ENCODE measurements around the gene NUP88. TPM values are rescaled to one million over a fixed set of nuclear protein-coding genes. Genes with fewer than 3 reads are reported as not detected.

NUP88 gene
- total RNA-seq, 1 donor from 2014 or later = 40.4 TPM

GRCh38 chr17:5429191-5429887 lies 9.9 kb upstream of the NUP88 start:
- TF ChIP-seq CTCF (IDR thresholded peaks at IDR 0.05) = no peak
- intact Hi-C loops (cut with DNase I) = no loop called here
- Histone ChIP-seq H3K27ac (peak overlapping the region; percentile 66), H3K27me3 (no peaks in the 10 kb centered on the region), H3K36me3 (peaks cover 98% of the 10 kb centered on the region), H3K4me1 (no peaks in the 10 kb centered on the region), H3K9me3 (no peaks in the 10 kb centered on the region), H3K4me3 (no peak overlapping the region)
- DNase-seq = no peak
- peak; percentile 78 for ATAC-seq

GRCh38 chr17:5425826-5426225 lies 6.4 kb upstream of the NUP88 start:
- DNase-seq (no peak), ATAC-seq (no peak)
- Histone ChIP-seq H3K4me3 (no peak overlapping the region), H3K4me1 (peaks cover 5% of the 10 kb centered on the region), H3K36me3 (peaks cover 93% of the 10 kb centered on the region), H3K27me3 (no peaks in the 10 kb centered on the region), H3K27ac (no peak overlapping the region), H3K9me3 (no peaks in the 10 kb centered on the region)
- intact Hi-C loops (cut with DNase I) = no loop called here
- TF ChIP-seq CTCF (IDR thresholded peaks at IDR 0.05) = no peak

- Histone ChIP-seq H3K27ac (no peak overlapping the region), H3K36me3 (peaks cover 85% of the 10 kb centered on the region), H3K27me3 (no peaks in the 10 kb centered on the region), H3K4me3 (no peak overlapping the region), H3K9me3 (no peaks in the 10 kb centered on the region), H3K4me1 (peaks cover 8% of the 10 kb centered on the region)
- ATAC-seq = no peak
- intact Hi-C loops (cut with DNase I) = no loop called here
- TF ChIP-seq CTCF (IDR thresholded peaks at IDR 0.05) = no peak
- no peak for DNase-seq
Measured at GRCh38 chr17:5424909-5425308, 5.4 kb upstream of the NUP88 start.

- H3K4me1 ChIP-seq = peaks cover 19% of the 10 kb centered on the region
- no peak for ATAC-seq
- H3K27me3 ChIP-seq = no peaks in the 10 kb centered on the region
- H3K9me3 ChIP-seq = no peaks in the 10 kb centered on the region
- H3K36me3 ChIP-seq = peaks cover 62% of the 10 kb centered on the region
- H3K4me3 ChIP-seq = no peak overlapping the region
- DNase-seq = no peak
- TF ChIP-seq CTCF (IDR thresholded peaks at IDR 0.05) = no peak
- no peak overlapping the region for H3K27ac ChIP-seq
- intact Hi-C loops (cut with DNase I) = no loop called here
Measured at GRCh38 chr17:5422505-5422904, 3.0 kb upstream of the NUP88 start.

- H3K27ac ChIP-seq = peak within 1 kb of the TSS; percentile 88
- H3K4me3 ChIP-seq = peak within 1 kb of the TSS; percentile 92
- peaks cover 30% of the 10 kb centered on the region for H3K4me1 ChIP-seq
- peak; percentile 90 for ATAC-seq
- peaks cover 62% of the 10 kb centered on the region for H3K36me3 ChIP-seq
- no peaks in the 10 kb centered on the region for H3K27me3 ChIP-seq
- no peaks in the 10 kb centered on the region for H3K9me3 ChIP-seq
- no peak for TF ChIP-seq CTCF (IDR thresholded peaks at IDR 0.05)
- peak; percentile 93 for DNase-seq
- intact Hi-C loops (cut with DNase I) = no loop called here
Measured at GRCh38 chr17:5419959-5420653, 644 bp upstream of the NUP88 start, which contains the start of gene RPAIN. Gene RPAIN (plus strand): TSS chr17:5420182. CDS start chr17:5420211, 29 bp downstream.

All from upper lobe of right lung (tissue), 1 donor.